Psoas muscle (tissue), 8 donors: Measurements from ENCODE around the gene PTPRD. TPM values are rescaled to one million over a fixed set of nuclear protein-coding genes. Genes with fewer than 3 reads are reported as not detected.

Experiments used
- ATAC-seq, 4 donors: fragments of 200-7000 bp; cut with Tn5 transposase; one replicate each; pipeline ENCODE4 v1.9.1; 2020; ENCODE audit warnings: moderate library complexity in 3 of 4, mild to moderate bottlenecking in 2 of 4
- DNase-seq, 2 donors: peaks; one replicate each; pipeline ENCODE4 v3.0.0-alpha.2; 2020
- H3K27ac ChIP-seq: fragments of 200-600 bp; one replicate; pipeline ENCODE4 v1.8.0; 2022
- H3K27me3 ChIP-seq, 3 donors: fragments of 200-600 bp in 1 of 3; one replicate each; pipeline versions ENCODE4 v1.6.1 to v1.8.0; 2013 to 2022; ENCODE audit warnings: low read length in 2 of 3, mild to moderate bottlenecking in 2 of 3, moderate library complexity in 1 of 3; ENCODE audit not compliant: insufficient read depth in 3 of 3
- H3K36me3 ChIP-seq, 2 donors: fragments of 200-600 bp in 1 of 2; one replicate each; pipeline versions ENCODE4 v1.6.1 to v1.8.0; 2013 to 2022; ENCODE audit warnings: low read depth in 1 of 2, mild to moderate bottlenecking in 1 of 2, moderate library complexity in 1 of 2; ENCODE audit not compliant: insufficient read depth in 1 of 2
- H3K4me1 ChIP-seq: fragments of 200-600 bp; one replicate; pipeline ENCODE4 v1.8.0; 2022
- H3K4me3 ChIP-seq: fragments of 200-600 bp; one replicate; pipeline ENCODE4 v1.8.0; 2022; ENCODE audit warnings: mild to moderate bottlenecking
- H3K9me3 ChIP-seq: fragments of 200-600 bp; one replicate; pipeline ENCODE4 v1.8.0; 2022
- CTCF ChIP-seq: fragments of 200-600 bp; IDR thresholded peaks from one replicate; pipeline ENCODE4 v1.8.0; 2022; ENCODE audit warnings: antibody characterized with exemption
- WGBS, 3 donors: extraction: QIAGEN DNeasy Blood & Tissue Kit; methylation state at CpG; one replicate each; pipeline versions ENCODE4 v1.1.6 to v1.1.7; 2013; 5-methylcytosine and 5-hydroxymethylcytosine counted together
- intact Hi-C, 2 donors: fragments of 100-400 bp; cut with DNase I; formaldehyde crosslinking; loops; one replicate each; pipeline versions ENCODE4 v1.11.0 to v1.14.2; 2022
- polyA plus RNA-seq, 3 donors: library from polyadenylated mRNA; stranded (reverse); fragments of 200-250 nt; gene quantifications; one replicate each; pipeline ENCODE4 v1.2.3, GENCODE V29; 2013
- total RNA-seq, 4 donors: library from RNA; stranded (reverse); fragmentation: NEBNext Ultra II Directional in 2 of 4; extraction: Animal tissue kit (Norgen Biotek cat#: 25700) in 2 of 4; gene quantifications; one replicate each; pipeline versions ENCODE4 v1.2.1 to v1.2.4, GENCODE V29; 2021 to 2023
- donor health status: healthy with polysubstance abuse.
- donor health status: DM: no; HTN: no; CAD: no; lungs with moderate emphysema.
- donor health status: Bipolar disorder and iron deficiency.
- donor health status: healthy.
- donor health status: DM: yes; HTN: yes; CAD: no.
- donor health status: DM: no; HTN: no; CAD: no.
- donor health status: DM: no; HTN: no; CAD: no.
- donor health status: DM: yes; HTN: yes; CAD: no.

The PTPRD gene
- total and polyA plus RNA-seq, 7 donors = 0.44 to 3.1 (median 0.91) TPM

DNA sequence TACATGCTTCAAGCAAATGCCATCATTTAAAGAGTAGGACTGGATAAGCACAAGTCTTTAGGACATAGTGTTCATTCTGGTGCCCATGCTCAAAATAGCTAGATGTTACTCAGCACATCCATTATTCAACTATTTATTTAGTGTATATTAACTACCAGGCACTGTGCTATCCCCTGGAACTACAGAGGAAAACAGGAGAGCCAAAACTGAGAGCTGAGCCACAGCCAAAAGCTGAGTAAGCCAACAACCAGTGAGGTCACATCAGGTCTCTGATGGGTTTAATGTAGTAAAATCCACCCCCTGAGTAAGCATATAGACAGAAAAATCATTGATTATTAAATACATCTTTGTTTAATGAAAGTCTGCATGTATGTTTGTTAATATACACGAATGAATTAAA lies 2343.9 kb downstream of the PTPRD start:
- Histone ChIP-seq H3K9me3 (no peaks in the 10 kb centered on the region), H3K27ac (no peak overlapping the region), H3K36me3 (no peaks in the 10 kb centered on the region), H3K4me1 (no peaks in the 10 kb centered on the region), H3K4me3 (no peak overlapping the region), H3K27me3 (no peaks in the 10 kb centered on the region)
- WGBS, 3 donors = 17 to 28% (median 18%) methylated on average over 1 of the region's 1 CpG
- no peak for ATAC-seq
- TF ChIP-seq CTCF = no peak
- intact Hi-C loops = no loop called here
- no peak for DNase-seq

GRCh38 chr9:8268216-8268878 lies 2344.5 kb downstream of the PTPRD start:
- Histone ChIP-seq H3K4me3 (no peak overlapping the region), H3K4me1 (no peaks in the 10 kb centered on the region), H3K27ac (no peak overlapping the region), H3K36me3 (no peaks in the 10 kb centered on the region), H3K9me3 (no peaks in the 10 kb centered on the region), H3K27me3 (no peaks in the 10 kb centered on the region)
- no peak for TF ChIP-seq CTCF
- intact Hi-C loops = no loop called here
- no peak for ATAC-seq
- WGBS, 3 donors = 33 to 54% (median 36%) methylated on average over 2 of the region's 2 CpGs
- DNase-seq = no peak

GRCh38 chr9:8267636-8268035 lies 2345.2 kb downstream of the PTPRD start:
- DNase-seq (no peak), ATAC-seq (no peak)
- no peaks in the 10 kb centered on the region for H3K27me3 ChIP-seq
- no peak for TF ChIP-seq CTCF
- no peak overlapping the region for H3K27ac ChIP-seq
- H3K36me3 ChIP-seq = no peaks in the 10 kb centered on the region
- intact Hi-C loops = no loop called here
- H3K4me3 ChIP-seq = no peak overlapping the region
- 59 to 75% (median 74%) methylated on average over 2 of the region's 2 CpGs for WGBS, 3 donors
- H3K9me3 ChIP-seq = no peaks in the 10 kb centered on the region
- H3K4me1 ChIP-seq = peaks cover 5% of the 10 kb centered on the region

DNA sequence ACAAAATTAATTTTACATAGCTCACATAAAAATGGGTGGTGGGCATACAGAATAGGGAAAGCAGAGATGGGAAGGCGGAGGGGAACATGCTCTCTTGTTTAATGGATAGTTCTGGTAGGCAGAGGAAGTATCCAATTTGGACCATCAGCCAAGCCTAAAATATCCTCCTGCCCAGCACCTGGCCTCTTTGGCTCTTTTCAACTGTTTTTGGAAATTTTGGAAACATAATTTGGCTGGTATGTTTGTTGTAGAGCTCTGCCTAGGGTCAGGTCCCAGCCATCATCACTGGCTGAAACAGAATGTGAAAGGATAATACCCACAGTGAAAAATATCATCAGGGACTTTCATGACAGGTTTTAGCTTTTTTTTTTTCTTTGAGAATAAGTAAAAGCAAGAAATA lies 2345.9 kb downstream of the PTPRD start:
- ATAC-seq (no peak), DNase-seq (no peak)
- H3K27me3 ChIP-seq = no peaks in the 10 kb centered on the region
- no peaks in the 10 kb centered on the region for H3K9me3 ChIP-seq
- intact Hi-C loops = no loop called here
- 38 to 76% (median 55%) methylated on average over 1 of the region's 1 CpG for WGBS, 3 donors
- TF ChIP-seq CTCF = no peak
- no peaks in the 10 kb centered on the region for H3K36me3 ChIP-seq
- no peak overlapping the region for H3K4me3 ChIP-seq
- H3K27ac ChIP-seq = no peak overlapping the region
- peaks cover 6% of the 10 kb centered on the region for H3K4me1 ChIP-seq

DNA sequence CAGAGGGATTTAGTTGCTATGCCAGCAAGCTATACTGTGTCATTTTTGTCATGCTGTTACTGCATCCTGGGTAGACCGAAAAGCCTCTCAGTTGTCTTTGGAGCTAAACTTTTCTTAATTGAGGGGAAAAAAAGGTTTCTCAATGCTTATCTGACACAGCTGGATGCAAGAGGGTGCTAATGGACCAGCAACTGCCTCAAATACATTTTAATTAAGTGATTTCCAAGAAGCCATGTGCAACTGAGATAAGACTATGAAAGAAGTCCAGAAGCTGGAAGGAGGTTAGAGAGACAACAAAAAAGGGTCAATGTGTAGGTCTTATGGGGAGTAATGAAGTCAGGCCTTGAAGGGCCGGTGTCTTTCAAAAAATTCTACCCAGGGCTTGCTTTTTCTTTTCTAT lies 2347.5 kb downstream of the PTPRD start:
- Histone ChIP-seq H3K36me3 (no peaks in the 10 kb centered on the region), H3K4me1 (peaks cover 6% of the 10 kb centered on the region), H3K27ac (no peak overlapping the region), H3K27me3 (no peaks in the 10 kb centered on the region), H3K4me3 (no peak overlapping the region), H3K9me3 (no peaks in the 10 kb centered on the region)
- DNase-seq = no peak
- intact Hi-C loops = no loop called here
- no peak for TF ChIP-seq CTCF
- ATAC-seq = no peak
- 67 to 86% (median 69%) methylated on average over 2 of the region's 2 CpGs for WGBS, 3 donors
